Neural progenitor cell (in vitro differentiated cells): ENCODE results near the gene TRANK1. TPM values are rescaled to one million over a fixed set of nuclear protein-coding genes. Genes with fewer than 3 reads are reported as not detected.
A peak's percentile ranks its signal among the peaks of the same experiment; 100 is the strongest.

Source experiments
- DNase-seq: peaks from one replicate; pipeline ENCODE4 v3.0.0-alpha.2; 2016; ENCODE audit warnings: low spot score
- H2AFZ ChIP-seq: fragments of 200-600 bp; sonication (generic); replicated peaks from 2 replicates; pipeline ENCODE4 v1.6.1; 2016; ENCODE audit warnings: antibody characterized with exemption
- H3F3A ChIP-seq: fragments of 200-600 bp; sonication (generic); 2 replicates; pipeline ENCODE4 v1.6.1; 2016; ENCODE audit warnings: antibody characterized with exemption, low read depth
- H3K27ac ChIP-seq: fragments of 200-600 bp; sonication (generic); 2 replicates; pipeline ENCODE4 v1.5.1; 2016; ENCODE audit warnings: mild to moderate bottlenecking
- H3K27me3 ChIP-seq: fragments of 200-600 bp; sonication (generic); 2 replicates; pipeline ENCODE4 v1.6.1; 2016; ENCODE audit warnings: mild to moderate bottlenecking, moderate library complexity
- H3K36me3 ChIP-seq: fragments of 200-600 bp; sonication (generic); 2 replicates; pipeline ENCODE4 v1.5.1; 2016
- H3K4me1 ChIP-seq: fragments of 200-600 bp; sonication (generic); 2 replicates; pipeline ENCODE4 v1.6.1; 2016; ENCODE audit warnings: mixed run types
- H3K4me2 ChIP-seq: fragments of 200-600 bp; sonication (generic); 2 replicates; pipeline ENCODE4 v1.6.1; 2016
- H3K4me3 ChIP-seq: fragments of 200-600 bp; sonication (generic); 2 replicates; pipeline ENCODE4 v1.5.1; 2016
- H3K79me2 ChIP-seq: fragments of 200-600 bp; sonication (generic); 2 replicates; pipeline ENCODE4 v1.6.1; 2016; ENCODE audit warnings: low read depth
- H3K9ac ChIP-seq: fragments of 200-600 bp; sonication (generic); 2 replicates; pipeline ENCODE4 v1.6.1; 2016
- H3K9me3 ChIP-seq: fragments of 200-600 bp; sonication (generic); 2 replicates; pipeline ENCODE4 v1.5.1; 2016; ENCODE audit warnings: low read depth
- H4K20me1 ChIP-seq: fragments of 200-600 bp; sonication (generic); 2 replicates; pipeline ENCODE4 v1.6.1; 2016; ENCODE audit warnings: low read depth
- H3K27ac Mint-ChIP-seq: 3 replicates; pipeline ENCODE4 v1.8.0; 2021; ENCODE audit warnings: mixed read lengths
- H3K27me3 Mint-ChIP-seq: 2 replicates; pipeline ENCODE4 v1.8.0; 2022; ENCODE audit warnings: low read depth, mild to moderate bottlenecking, inconsistent platforms, moderate library complexity, mixed read lengths; ENCODE audit not compliant: insufficient read depth
- H3K36me3 Mint-ChIP-seq: 3 replicates; pipeline ENCODE4 v1.8.0; 2021; ENCODE audit warnings: mixed read lengths
- H3K4me1 Mint-ChIP-seq: 3 replicates; pipeline ENCODE4 v1.8.0; 2021; ENCODE audit warnings: mixed read lengths
- H3K4me3 Mint-ChIP-seq: 3 replicates; pipeline ENCODE4 v1.8.0; 2021; ENCODE audit warnings: mild to moderate bottlenecking, moderate library complexity, mixed read lengths
- H3K9me3 Mint-ChIP-seq: 3 replicates; pipeline ENCODE4 v1.8.0; 2020; ENCODE audit warnings: mixed read lengths
- CTCF ChIP-seq: fragments of 200-600 bp; sonication (generic); IDR thresholded peaks from 2 replicates; pipeline ENCODE4 v1.5.1; 2017; ENCODE audit warnings: antibody characterized with exemption, mild to moderate bottlenecking
- EZH2 ChIP-seq: fragments of 200-600 bp; sonication (generic); IDR thresholded peaks from 2 replicates; pipeline ENCODE4 v1.6.1; 2017; ENCODE audit warnings: antibody characterized with exemption, mild to moderate bottlenecking, moderate library complexity
- EZH2phosphoT487 ChIP-seq: fragments of 200-600 bp; sonication (generic); IDR thresholded peaks from 2 replicates; pipeline ENCODE4 v1.6.1; 2017; ENCODE audit warnings: antibody characterized with exemption
- total RNA-seq: library from RNA; depleted of rRNA; stranded (reverse); fragments of >200 nt; gene quantifications from 2 replicates; pipeline ENCODE4 v1.2.3, GENCODE V29; 2015; ENCODE audit warnings: low replicate concordance

TRANK1 gene
- total RNA-seq, 1 donor from 2014 or later, result 10.5 TPM

GRCh38 chr3:36871379-36872126 lies 73.3 kb downstream of the TRANK1 start:
- Mint-ChIP-seq H3K9me3 (no peaks in the 10 kb centered on the region), H3K36me3 (no peaks in the 10 kb centered on the region), H3K4me3 (no peak overlapping the region), H3K4me1 (peaks cover 15% of the 10 kb centered on the region), H3K27me3 (peaks cover 3% of the 10 kb centered on the region), H3K27ac (no peak overlapping the region)
- Histone ChIP-seq H2AFZ (no peak overlapping the region), H3K4me1 (peaks cover 18% of the 10 kb centered on the region), H3K4me3 (no peak overlapping the region), H3K27me3 (no peaks in the 10 kb centered on the region), H3K4me2 (no peak overlapping the region), H3F3A (no peaks in the 10 kb centered on the region), H3K9me3 (no peaks in the 10 kb centered on the region), H3K79me2 (no peaks in the 10 kb centered on the region), H3K27ac (no peak overlapping the region), H3K9ac (no peak overlapping the region), H4K20me1 (no peaks in the 10 kb centered on the region), H3K36me3 (no peaks in the 10 kb centered on the region)
- peak; percentile 12 for TF ChIP-seq CTCF
- TF ChIP-seq EZH2phosphoT487, result no peak
- no peak for DNase-seq

- Histone ChIP-seq H3K27me3 (no peaks in the 10 kb centered on the region), H3K4me2 (peak overlapping the region; percentile 23), H2AFZ (peak overlapping the region; percentile 96), H3F3A (no peaks in the 10 kb centered on the region), H3K4me1 (peaks cover 18% of the 10 kb centered on the region), H3K9me3 (no peaks in the 10 kb centered on the region), H4K20me1 (no peaks in the 10 kb centered on the region), H3K36me3 (no peaks in the 10 kb centered on the region), H3K27ac (no peak overlapping the region), H3K4me3 (no peak overlapping the region), H3K79me2 (no peaks in the 10 kb centered on the region), H3K9ac (no peak overlapping the region)
- peak; percentile 84 for DNase-seq
- Mint-ChIP-seq H3K9me3 (no peaks in the 10 kb centered on the region), H3K27ac (no peak overlapping the region), H3K27me3 (no peaks in the 10 kb centered on the region), H3K4me1 (no peaks in the 10 kb centered on the region), H3K4me3 (no peak overlapping the region), H3K36me3 (no peaks in the 10 kb centered on the region)
- TF ChIP-seq CTCF (peak; percentile 90), EZH2 (no peak), EZH2phosphoT487 (no peak)
These were observed 76.0 kb downstream of the TRANK1 start for GRCh38 chr3:36868614-36869436.

- no peak overlapping the region for H3K4me2 ChIP-seq
- H3K4me3 Mint-ChIP-seq, result no peak overlapping the region
- H3K4me1 Mint-ChIP-seq, result no peaks in the 10 kb centered on the region
These were observed 77.0 kb downstream of the TRANK1 start for GRCh38 chr3:36867810-36868209.

More at GRCh38 chr3:36867810-36868209, 77.0 kb downstream of the TRANK1 start:
- no peaks in the 10 kb centered on the region for H3K27me3 ChIP-seq
- peaks cover 18% of the 10 kb centered on the region for H3K4me1 ChIP-seq
- no peaks in the 10 kb centered on the region for H3K36me3 ChIP-seq
- no peaks in the 10 kb centered on the region for H3F3A ChIP-seq
- Mint-ChIP-seq H3K27me3 (no peaks in the 10 kb centered on the region), H3K27ac (no peak overlapping the region), H3K9me3 (no peaks in the 10 kb centered on the region), H3K36me3 (no peaks in the 10 kb centered on the region)
- H3K9ac ChIP-seq, result no peak overlapping the region
- H2AFZ ChIP-seq, result no peak overlapping the region
- no peaks in the 10 kb centered on the region for H3K79me2 ChIP-seq
- TF ChIP-seq EZH2 (no peak), EZH2phosphoT487 (no peak), CTCF (no peak)
- H3K9me3 ChIP-seq, result no peaks in the 10 kb centered on the region
- H4K20me1 ChIP-seq, result no peaks in the 10 kb centered on the region
- no peak overlapping the region for H3K4me3 ChIP-seq
- peak; percentile 18 for DNase-seq
- no peak overlapping the region for H3K27ac ChIP-seq
